Endometrial microvascular endothelial cells (primary cell): ENCODE data around the gene MRPS18B. TPM values are rescaled to one million over a fixed set of nuclear protein-coding genes. Genes with fewer than 3 reads are reported as not detected.
"Not testable (repeated sequence)": the region's sequence is repeated elsewhere in the genome, so short reads cannot be mapped to it uniquely, and the experiment has no call there.

Experiments
- in situ Hi-C: cut with HindIII; loops from 2 replicates; pipeline ENCODE4 v1.10.0; 2017; ENCODE audit warnings: low sequenced_read_pairs, low pct_unique_long_range_greater_than_20kb; ENCODE audit errors: inconsistent ontology term
- total RNA-seq: library from RNA; depleted of rRNA; stranded (reverse); fragments of >200 nt; gene quantifications from one replicate; pipeline ENCODE4 v1.2.3, GENCODE V29; 2015; ENCODE audit errors: inconsistent ontology term

MRPS18B gene
- total RNA-seq, 1 donor from 2014 or later: 50.0 TPM

- in situ Hi-C loops: no loop called here
These were observed 1.9 kb downstream of the MRPS18B start for GRCh38 chr6:30619561-30619960.

- in situ Hi-C loops: no loop called here
These were observed 7.9 kb downstream of the MRPS18B start for GRCh38 chr6:30625511-30625910.

GRCh38 chr6:30626484-30627366 lies 9.1 kb downstream of the MRPS18B start, which contains the start of gene ATAT1:
ATAT1 (plus strand) TSS chr6:30626874.
- in situ Hi-C loops: no loop called here

GRCh38 chr6:30635834-30636233 lies 18.2 kb downstream of the MRPS18B start:
- in situ Hi-C loops: no loop called here

GRCh38 chr6:30640481-30640880 lies 22.8 kb downstream of the MRPS18B start:
- in situ Hi-C loops: no loop called here

GRCh38 chr6:30641048-30641447 lies 23.4 kb downstream of the MRPS18B start:
- in situ Hi-C loops: no loop called here

- in situ Hi-C loops: no loop called here
These were observed 26.0 kb downstream of the MRPS18B start for GRCh38 chr6:30643656-30644055.

GRCh38 chr6:30644769-30645168 lies 27.1 kb downstream of the MRPS18B start:
- in situ Hi-C loops: no loop called here

- in situ Hi-C loops: no loop called here
These were observed 28.3 kb downstream of the MRPS18B start for GRCh38 chr6:30645989-30646388.

GRCh38 chr6:30646450-30647241 lies 29.0 kb downstream of the MRPS18B start, which contains the start of gene C6orf136:
C6orf136 (plus strand) TSS chr6:30647133; CDS start chr6:30647232, 99 bp downstream.
- in situ Hi-C loops: no loop called here

- in situ Hi-C loops: no loop called here
These were observed 29.8 kb downstream of the MRPS18B start for GRCh38 chr6:30647242-30648116.

GRCh38 chr6:30651143-30651542 lies 33.5 kb downstream of the MRPS18B start:
- in situ Hi-C loops: no loop called here

GRCh38 chr6:30654798-30655742 lies 37.4 kb downstream of the MRPS18B start:
- in situ Hi-C loops: no loop called here

- in situ Hi-C loops: no loop called here
These were observed 38.1 kb downstream of the MRPS18B start for GRCh38 chr6:30655743-30656094.

GRCh38 chr6:30656513-30656912 lies 38.9 kb downstream of the MRPS18B start:
- in situ Hi-C loops: no loop called here

- in situ Hi-C loops: no loop called here
These were observed 39.8 kb downstream of the MRPS18B start for GRCh38 chr6:30657454-30657853.

GRCh38 chr6:30657922-30658321 lies 40.3 kb downstream of the MRPS18B start:
- in situ Hi-C loops: not testable (repeated sequence)
